HCT116 (cell line): ENCODE results near the gene GPR39. TPM values are rescaled to one million over a fixed set of nuclear protein-coding genes. Genes with fewer than 3 reads are reported as not detected.

Experiments used
- ATAC-seq: fragments of 200-7000 bp; cut with Tn5 transposase; 2 replicates; pipeline ENCODE4 v1.9.1; 2020; ENCODE audit warnings: mild to moderate bottlenecking, moderate library complexity
- BruUV-seq: library from RNA; stranded (reverse); fragments of 400-500 nt; replicated peaks from 2 replicates; lab custom pipeline; 2021; lab: Mats Ljungman, UMichigan
- CTCF ChIA-PET: fragments of 300-600 bp; sonication (Branson Sonifier 250); formaldehyde crosslinking; loops from one replicate; lab custom pipeline; 2021; ENCODE audit warnings: antibody characterized with exemption; lab: Charles Lee
- POLR2A ChIA-PET: fragments of 300-600, 350-600 bp; sonication (Branson Sonifier 250); formaldehyde crosslinking; loops from one replicate; lab custom pipeline; 2021; ENCODE audit warnings: antibody characterized with exemption; lab: Charles Lee
- RAD21 ChIA-PET, 2 experiments: fragments of 300-600 bp; sonication (Branson Sonifier 250); formaldehyde crosslinking; loops; one replicate each; lab custom pipeline; 2023; ENCODE audit warnings: low total read pairs in 2 of 2; ENCODE audit not compliant: uncharacterized antibody in 2 of 2, unreplicated experiment in 2 of 2, low non-redundant PET in 1 of 2; lab: Charles Lee
- DNase-seq: peaks from one replicate; pipeline ENCODE4 v3.0.0-alpha.2; 2010; ENCODE audit warnings: low read depth, low spot score
- H2AFZ ChIP-seq: fragments of 200-600 bp; shearing (Covaris generic), sonication (generic); 2 replicates; pipeline ENCODE4 v1.6.1; 2017; ENCODE audit warnings: low read depth, mixed run types, mixed read lengths, antibody characterized with exemption, low read length; ENCODE audit not compliant: poor library complexity, severe bottlenecking
- H3K27ac ChIP-seq: 2 replicates; pipeline ENCODE4 v1.5.1; 2012; ENCODE audit warnings: low read depth, low read length
- H3K27me3 ChIP-seq: fragments of 200-600 bp; sonication (generic); 2 replicates; pipeline ENCODE4 v1.6.1; 2016; ENCODE audit warnings: mixed run types, low read length, mixed read lengths; ENCODE audit not compliant: insufficient read depth
- H3K36me3 ChIP-seq, 2 experiments: fragments of 200-500 bp in 1 of 2; fragments of 200-600 bp in 1 of 2; sonication (Bioruptor generic) in 1 of 2; sonication (generic) in 1 of 2; 2 replicates each; pipeline versions ENCODE4 v1.5.1 to v1.6.1; 2014 to 2016; ENCODE audit warnings: low read length in 2 of 2, inconsistent platforms in 1 of 2, mixed read lengths in 1 of 2, mixed run types in 1 of 2; ENCODE audit not compliant: insufficient read depth in 2 of 2, control insufficient read depth in 1 of 2
- H3K4me1 ChIP-seq, 2 experiments: fragments of 200-600 bp in 1 of 2; sonication (generic) in 1 of 2; 2 replicates each; pipeline versions ENCODE4 v1.5.1 to v1.6.1; 2012 to 2017; ENCODE audit warnings: low read length in 2 of 2, inconsistent platforms in 1 of 2, mild to moderate bottlenecking in 1 of 2, mixed read lengths in 1 of 2, mixed run types in 1 of 2, moderate library complexity in 1 of 2; ENCODE audit not compliant: insufficient read depth in 2 of 2, control insufficient read depth in 1 of 2
- H3K4me2 ChIP-seq: fragments of 200-600 bp; sonication (generic); 2 replicates; pipeline ENCODE4 v1.6.1; 2017; ENCODE audit warnings: mixed run types, low read length, mixed read lengths
- H3K4me3 ChIP-seq, 2 experiments: fragments of 200-600 bp in 1 of 2; sonication (generic) in 1 of 2; replicated peaks in 1 of 2; 2 replicates each; pipeline ENCODE4 v1.5.1; 2011 to 2016; ENCODE audit warnings: low read length in 2 of 2, control low read depth in 1 of 2, low read depth in 1 of 2, mild to moderate bottlenecking in 1 of 2, mixed read lengths in 1 of 2, mixed run types in 1 of 2
- H3K79me2 ChIP-seq: fragments of 200-600 bp; sonication (generic); 2 replicates; pipeline ENCODE4 v1.6.1; 2017; ENCODE audit warnings: mild to moderate bottlenecking, mixed run types, low read length, moderate library complexity, mixed read lengths; ENCODE audit not compliant: insufficient read depth
- H3K9ac ChIP-seq: fragments of 200-600 bp; sonication (generic); 2 replicates; pipeline ENCODE4 v1.6.1; 2016; ENCODE audit warnings: low read length, mixed read lengths
- H3K9me2 ChIP-seq: fragments of 200-600 bp; sonication (generic), shearing (Covaris generic); 2 replicates; pipeline ENCODE4 v1.6.1; 2017; ENCODE audit warnings: mixed run types, mild to moderate bottlenecking, moderate library complexity; ENCODE audit not compliant: insufficient read depth
- H3K9me3 ChIP-seq, 2 experiments: fragments of 200-500 bp in 1 of 2; fragments of 200-600 bp in 1 of 2; sonication (Bioruptor generic) in 1 of 2; sonication (generic) in 1 of 2; 2 replicates each; pipeline ENCODE4 v1.6.1; 2014 to 2017; ENCODE audit warnings: low read length in 2 of 2, mixed read lengths in 2 of 2, inconsistent platforms in 1 of 2, low read depth in 1 of 2, mild to moderate bottlenecking in 1 of 2, mixed run types in 1 of 2, moderate library complexity in 1 of 2; ENCODE audit not compliant: control insufficient read depth in 1 of 2, insufficient read depth in 1 of 2
- H4K20me1 ChIP-seq: fragments of 200-600 bp; sonication (generic), shearing (Covaris generic); 2 replicates; pipeline ENCODE4 v1.6.1; 2017; ENCODE audit warnings: mixed run types, mild to moderate bottlenecking, moderate library complexity; ENCODE audit not compliant: insufficient read depth
- CBX3 ChIP-seq: IDR thresholded peaks from 2 replicates; pipeline ENCODE4 v1.6.1; 2012; ENCODE audit warnings: low read depth
- CEBPB ChIP-seq: IDR thresholded peaks from 2 replicates; pipeline ENCODE4 v1.6.1; 2012; ENCODE audit warnings: low read depth
- EGR1 ChIP-seq: IDR thresholded peaks from 2 replicates; pipeline ENCODE4 v1.6.1; 2012; ENCODE audit warnings: low read depth
- ELF1 ChIP-seq: IDR thresholded peaks from 2 replicates; pipeline ENCODE4 v1.6.1; 2012; ENCODE audit warnings: low read depth, borderline replicate concordance
- EZH2 ChIP-seq: fragments of 200-600 bp; sonication (generic); IDR thresholded peaks from 2 replicates; pipeline ENCODE4 v1.6.1; 2017; ENCODE audit warnings: antibody characterized with exemption, mixed run types
- EZH2phosphoT487 ChIP-seq: fragments of 200-600 bp; IDR thresholded peaks from 2 replicates; pipeline ENCODE4 v1.6.1; 2018; ENCODE audit warnings: antibody characterized with exemption, borderline replicate concordance
- FOSL1 ChIP-seq: IDR thresholded peaks from 2 replicates; pipeline ENCODE4 v1.6.1; 2012; ENCODE audit warnings: low read depth
- JUND ChIP-seq: IDR thresholded peaks from 2 replicates; pipeline ENCODE4 v1.6.1; 2012
- POLR2A ChIP-seq: IDR thresholded peaks from 2 replicates; pipeline ENCODE4 v1.7.0; 2011; ENCODE audit warnings: borderline replicate concordance; ENCODE audit not compliant: insufficient read depth, insufficient read length; ENCODE audit errors: extremely low read depth
- SIN3A ChIP-seq: IDR thresholded peaks from 2 replicates; pipeline ENCODE4 v1.6.1; 2012; ENCODE audit warnings: low read depth
- TCF7L2 ChIP-seq: IDR thresholded peaks from 2 replicates; pipeline ENCODE4 v1.7.0; 2011; ENCODE audit warnings: borderline replicate concordance, inconsistent platforms; ENCODE audit not compliant: insufficient read depth, insufficient read length; ENCODE audit errors: extremely low read depth
- YY1 ChIP-seq: IDR thresholded peaks from 2 replicates; pipeline ENCODE4 v1.6.1; 2011; ENCODE audit warnings: low read length, low read depth, moderate library complexity, mild to moderate bottlenecking; ENCODE audit not compliant: insufficient replicate concordance; ENCODE audit errors: extremely low read depth
- ZNF274 ChIP-seq: fragments of 200-500 bp; sonication (Bioruptor generic); IDR thresholded peaks from 2 replicates; pipeline ENCODE4 v1.6.1; 2014; ENCODE audit warnings: mild to moderate bottlenecking, low read depth, low read length, inconsistent platforms
- intact Hi-C: fragments of 100-400 bp; cut with micrococcal nuclease; formaldehyde crosslinking; loops from 2 replicates; pipeline ENCODE4 v1.10.0; 2022
- total RNA-seq: library from RNA; stranded (reverse); gene quantifications from one replicate; pipeline ENCODE4 v1.2.1, GENCODE V29; 2021; ENCODE audit not compliant: unreplicated experiment
- TF ChIP-seq, protein P1 (sequence below): IDR thresholded peaks from 2 replicates; pipeline ENCODE4 v1.6.1; 2012
- TF ChIP-seq, protein P2 (sequence below): IDR thresholded peaks from 2 replicates; pipeline ENCODE4 v1.6.1; 2011; ENCODE audit warnings: mild to moderate bottlenecking, low read length, moderate library complexity; ENCODE audit not compliant: insufficient replicate concordance; ENCODE audit errors: extremely low read depth
- TF ChIP-seq, protein P3 (sequence below), 3 experiments: fragments of 200-600 bp in 1 of 3; sonication (generic) in 1 of 3; IDR thresholded peaks in 2 of 3; conservative IDR thresholded peaks in 1 of 3; 2 replicates each; pipeline ENCODE4 v1.5.1; 2012 to 2017; ENCODE audit warnings: low read depth in 2 of 3, low read length in 2 of 3, antibody characterized with exemption in 1 of 3, borderline replicate concordance in 1 of 3, control low read depth in 1 of 3, mild to moderate bottlenecking in 1 of 3, mixed read lengths in 1 of 3, mixed run types in 1 of 3, moderate library complexity in 1 of 3; ENCODE audit not compliant: insufficient read depth in 1 of 3
- TF ChIP-seq, protein P4 (sequence below): IDR thresholded peaks from 2 replicates; pipeline ENCODE4 v1.6.1; 2012
- TF ChIP-seq, protein P5 (sequence below): IDR thresholded peaks from 2 replicates; pipeline ENCODE4 v1.6.1; 2012; ENCODE audit warnings: low read depth

GPR39 gene
- total RNA-seq, 1 experiment from 2014 or later = 5.1 TPM

DNA sequence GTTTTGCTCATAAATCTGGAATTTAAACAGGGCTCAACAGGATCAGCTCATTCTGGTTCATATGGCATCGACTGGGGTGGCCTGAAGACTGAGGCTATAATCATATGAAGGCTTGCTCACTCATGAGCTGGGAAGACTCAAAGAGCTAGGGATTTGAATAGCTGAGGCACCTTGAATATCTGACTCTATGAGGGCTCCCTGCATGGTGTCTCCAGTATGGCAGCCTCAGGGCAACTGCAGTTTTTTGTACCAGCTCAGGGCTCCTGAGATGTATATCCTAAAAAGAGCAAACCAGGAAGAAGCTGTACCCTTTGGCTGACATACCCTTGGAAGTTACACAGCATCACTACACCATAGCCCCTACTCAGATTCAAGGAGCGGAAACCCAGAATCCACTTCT, 15.3 kb upstream of the GPR39 start:
- no peaks in the 10 kb centered on the region for H3K9me3 ChIP-seq
- H2AFZ ChIP-seq = no peak overlapping the region
- no peak overlapping the region for H3K4me3 ChIP-seq
- no peaks in the 10 kb centered on the region for H3K4me1 ChIP-seq
- ChIA-PET POLR2A (no interaction called here), CTCF (no interaction called here), RAD21 (no interaction called here)
- intact Hi-C loops = no loop called here
- ATAC-seq (no peak), DNase-seq (no peak)
- H3K9ac ChIP-seq = no peak overlapping the region
- no peaks in the 10 kb centered on the region for H4K20me1 ChIP-seq
- H3K4me2 ChIP-seq = no peak overlapping the region
- TF ChIP-seq EGR1 = no peak
- TF ChIP-seq, protein P1, sequence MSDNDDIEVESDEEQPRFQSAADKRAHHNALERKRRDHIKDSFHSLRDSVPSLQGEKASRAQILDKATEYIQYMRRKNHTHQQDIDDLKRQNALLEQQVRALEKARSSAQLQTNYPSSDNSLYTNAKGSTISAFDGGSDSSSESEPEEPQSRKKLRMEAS = no peak
- no peak for TF ChIP-seq ZNF274
- TF ChIP-seq EZH2 = no peak
- TF ChIP-seq SIN3A = no peak
- no peak for TF ChIP-seq YY1
- TF ChIP-seq CBX3 = no peak
- no peak for TF ChIP-seq TCF7L2
- no peak for TF ChIP-seq CEBPB
- TF ChIP-seq, protein P2, sequence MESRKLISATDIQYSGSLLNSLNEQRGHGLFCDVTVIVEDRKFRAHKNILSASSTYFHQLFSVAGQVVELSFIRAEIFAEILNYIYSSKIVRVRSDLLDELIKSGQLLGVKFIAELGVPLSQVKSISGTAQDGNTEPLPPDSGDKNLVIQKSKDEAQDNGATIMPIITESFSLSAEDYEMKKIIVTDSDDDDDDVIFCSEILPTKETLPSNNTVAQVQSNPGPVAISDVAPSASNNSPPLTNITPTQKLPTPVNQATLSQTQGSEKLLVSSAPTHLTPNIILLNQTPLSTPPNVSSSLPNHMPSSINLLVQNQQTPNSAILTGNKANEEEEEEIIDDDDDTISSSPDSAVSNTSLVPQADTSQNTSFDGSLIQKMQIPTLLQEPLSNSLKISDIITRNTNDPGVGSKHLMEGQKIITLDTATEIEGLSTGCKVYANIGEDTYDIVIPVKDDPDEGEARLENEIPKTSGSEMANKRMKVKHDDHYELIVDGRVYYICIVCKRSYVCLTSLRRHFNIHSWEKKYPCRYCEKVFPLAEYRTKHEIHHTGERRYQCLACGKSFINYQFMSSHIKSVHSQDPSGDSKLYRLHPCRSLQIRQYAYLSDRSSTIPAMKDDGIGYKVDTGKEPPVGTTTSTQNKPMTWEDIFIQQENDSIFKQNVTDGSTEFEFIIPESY = no peak
- TF ChIP-seq, protein P3, sequence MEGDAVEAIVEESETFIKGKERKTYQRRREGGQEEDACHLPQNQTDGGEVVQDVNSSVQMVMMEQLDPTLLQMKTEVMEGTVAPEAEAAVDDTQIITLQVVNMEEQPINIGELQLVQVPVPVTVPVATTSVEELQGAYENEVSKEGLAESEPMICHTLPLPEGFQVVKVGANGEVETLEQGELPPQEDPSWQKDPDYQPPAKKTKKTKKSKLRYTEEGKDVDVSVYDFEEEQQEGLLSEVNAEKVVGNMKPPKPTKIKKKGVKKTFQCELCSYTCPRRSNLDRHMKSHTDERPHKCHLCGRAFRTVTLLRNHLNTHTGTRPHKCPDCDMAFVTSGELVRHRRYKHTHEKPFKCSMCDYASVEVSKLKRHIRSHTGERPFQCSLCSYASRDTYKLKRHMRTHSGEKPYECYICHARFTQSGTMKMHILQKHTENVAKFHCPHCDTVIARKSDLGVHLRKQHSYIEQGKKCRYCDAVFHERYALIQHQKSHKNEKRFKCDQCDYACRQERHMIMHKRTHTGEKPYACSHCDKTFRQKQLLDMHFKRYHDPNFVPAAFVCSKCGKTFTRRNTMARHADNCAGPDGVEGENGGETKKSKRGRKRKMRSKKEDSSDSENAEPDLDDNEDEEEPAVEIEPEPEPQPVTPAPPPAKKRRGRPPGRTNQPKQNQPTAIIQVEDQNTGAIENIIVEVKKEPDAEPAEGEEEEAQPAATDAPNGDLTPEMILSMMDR (IDR thresholded peaks at IDR 0.05 in 2 of 3, conservative IDR thresholded peaks at IDR 0.05 in 1 of 3; ENCODE audit: borderline replicate concordance in 1 of 3, insufficient read depth in 1 of 3, low read depth in 2 of 3, low read length in 2 of 3) = no peak
- TF ChIP-seq EZH2phosphoT487 = no peak
- no peak for TF ChIP-seq FOSL1
- TF ChIP-seq POLR2A = no peak
- no peak for TF ChIP-seq ELF1
- TF ChIP-seq, protein P4, sequence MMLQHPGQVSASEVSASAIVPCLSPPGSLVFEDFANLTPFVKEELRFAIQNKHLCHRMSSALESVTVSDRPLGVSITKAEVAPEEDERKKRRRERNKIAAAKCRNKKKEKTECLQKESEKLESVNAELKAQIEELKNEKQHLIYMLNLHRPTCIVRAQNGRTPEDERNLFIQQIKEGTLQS = no peak
- no peak for TF ChIP-seq JUND
- TF ChIP-seq, protein P5, sequence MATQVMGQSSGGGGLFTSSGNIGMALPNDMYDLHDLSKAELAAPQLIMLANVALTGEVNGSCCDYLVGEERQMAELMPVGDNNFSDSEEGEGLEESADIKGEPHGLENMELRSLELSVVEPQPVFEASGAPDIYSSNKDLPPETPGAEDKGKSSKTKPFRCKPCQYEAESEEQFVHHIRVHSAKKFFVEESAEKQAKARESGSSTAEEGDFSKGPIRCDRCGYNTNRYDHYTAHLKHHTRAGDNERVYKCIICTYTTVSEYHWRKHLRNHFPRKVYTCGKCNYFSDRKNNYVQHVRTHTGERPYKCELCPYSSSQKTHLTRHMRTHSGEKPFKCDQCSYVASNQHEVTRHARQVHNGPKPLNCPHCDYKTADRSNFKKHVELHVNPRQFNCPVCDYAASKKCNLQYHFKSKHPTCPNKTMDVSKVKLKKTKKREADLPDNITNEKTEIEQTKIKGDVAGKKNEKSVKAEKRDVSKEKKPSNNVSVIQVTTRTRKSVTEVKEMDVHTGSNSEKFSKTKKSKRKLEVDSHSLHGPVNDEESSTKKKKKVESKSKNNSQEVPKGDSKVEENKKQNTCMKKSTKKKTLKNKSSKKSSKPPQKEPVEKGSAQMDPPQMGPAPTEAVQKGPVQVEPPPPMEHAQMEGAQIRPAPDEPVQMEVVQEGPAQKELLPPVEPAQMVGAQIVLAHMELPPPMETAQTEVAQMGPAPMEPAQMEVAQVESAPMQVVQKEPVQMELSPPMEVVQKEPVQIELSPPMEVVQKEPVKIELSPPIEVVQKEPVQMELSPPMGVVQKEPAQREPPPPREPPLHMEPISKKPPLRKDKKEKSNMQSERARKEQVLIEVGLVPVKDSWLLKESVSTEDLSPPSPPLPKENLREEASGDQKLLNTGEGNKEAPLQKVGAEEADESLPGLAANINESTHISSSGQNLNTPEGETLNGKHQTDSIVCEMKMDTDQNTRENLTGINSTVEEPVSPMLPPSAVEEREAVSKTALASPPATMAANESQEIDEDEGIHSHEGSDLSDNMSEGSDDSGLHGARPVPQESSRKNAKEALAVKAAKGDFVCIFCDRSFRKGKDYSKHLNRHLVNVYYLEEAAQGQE = no peak
- no TSS peak for BruUV-seq
- no peaks in the 10 kb centered on the region for H3K9me2 ChIP-seq
- H3K27ac ChIP-seq = no peak overlapping the region
- H3K27me3 ChIP-seq = no peaks in the 10 kb centered on the region
- H3K79me2 ChIP-seq = no peaks in the 10 kb centered on the region
- no peaks in the 10 kb centered on the region for H3K36me3 ChIP-seq
